Renal cortical epithelial cell (primary cell): ENCODE data around the gene MAG. TPM values are rescaled to one million over a fixed set of nuclear protein-coding genes. Genes with fewer than 3 reads are reported as not detected.

Source experiments
- DNase-seq: peaks from one replicate; pipeline ENCODE4 v3.0.0-alpha.2; 2011; ENCODE audit warnings: low read depth
- total RNA-seq: library from RNA; depleted of rRNA; stranded (reverse); fragments of >200 nt; gene quantifications from 2 replicates; pipeline ENCODE4 v1.2.3, GENCODE V29; 2014

Gene MAG
- total RNA-seq, 1 donor from 2014 or later: not detected

DNA sequence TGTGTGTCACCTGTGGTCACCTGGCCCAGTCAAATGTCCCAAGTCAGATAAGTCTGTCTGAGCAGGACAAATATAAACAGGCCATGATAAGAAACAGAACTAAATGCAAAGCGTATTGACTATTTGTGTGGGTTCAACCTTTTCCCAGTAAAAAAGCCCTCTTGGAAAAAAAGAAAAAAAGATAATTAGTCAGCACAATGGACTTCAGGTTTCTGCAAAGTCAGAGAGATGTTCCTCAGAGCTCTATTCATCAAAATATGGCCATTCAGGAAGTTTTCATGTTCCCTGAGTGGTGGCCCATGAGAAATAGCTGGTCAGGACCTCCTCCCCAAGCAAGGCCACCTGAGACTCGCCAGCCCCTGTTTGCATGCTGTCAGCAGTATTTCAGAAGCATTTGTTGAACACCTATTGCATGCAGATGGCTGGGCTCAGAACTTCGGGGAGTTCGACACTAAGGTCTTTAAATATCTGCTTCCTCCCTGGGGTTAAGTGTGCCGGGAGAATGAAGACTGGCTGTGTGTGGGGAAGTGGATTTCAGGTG is 69.0 kb downstream of the MAG start:
- DNase-seq: no peak

- no peak for DNase-seq
Measured at GRCh38 chr19:35362261-35363000, 70.5 kb downstream of the MAG start.

- DNase-seq: no peak
Measured at GRCh38 chr19:35363001-35363590, 71.1 kb downstream of the MAG start.

Other genes with a start within 250 kb of the MAG start
- not detected in 2 replicates for gene FXYD3, start 176.3 kb upstream of the MAG start, total RNA-seq
- gene LGI4, start 157.1 kb upstream of the MAG start, total RNA-seq: not detected in 2 replicates
- gene FXYD1, start 153.3 kb upstream of the MAG start, total RNA-seq: not detected in 2 replicates
- gene FXYD7, start 148.9 kb upstream of the MAG start, total RNA-seq: not detected in 2 replicates
- 7.2 and 10.1 TPM in 2 replicates for gene FXYD5, start 137.4 kb upstream of the MAG start, total RNA-seq
- not detected in 2 replicates for gene FAM187B, start 63.4 kb upstream of the MAG start, total RNA-seq
- gene LSR, start 43.2 kb upstream of the MAG start, total RNA-seq: 26.6 and 42.8 TPM in 2 replicates
- gene USF2, start 23.2 kb upstream of the MAG start, total RNA-seq: 29.2 and 49.7 TPM in 2 replicates
- 0.05 TPM in 1 of 2 replicates, not detected in the other for gene HAMP, start 9.6 kb upstream of the MAG start, total RNA-seq
- not detected in 2 replicates for gene CD22, start 37.0 kb downstream of the MAG start, total RNA-seq
- not detected in 2 replicates for gene FFAR1, start 55.7 kb downstream of the MAG start, total RNA-seq
- gene FFAR3, start 66.3 kb downstream of the MAG start, total RNA-seq: not detected in 2 replicates
- gene GPR42, start 78.9 kb downstream of the MAG start, total RNA-seq: not detected in 2 replicates
- not detected in 2 replicates for gene FFAR2, start 156.1 kb downstream of the MAG start, total RNA-seq
- not detected in 2 replicates for gene KRTDAP, start 198.3 kb downstream of the MAG start, total RNA-seq
- gene DMKN, start 221.5 kb downstream of the MAG start, total RNA-seq: 52.7 and 144 TPM in 2 replicates
- 0.05 TPM in 1 of 2 replicates, not detected in the other for gene SBSN, start 236.2 kb downstream of the MAG start, total RNA-seq
- not detected in 2 replicates for gene GAPDHS, start 241.3 kb downstream of the MAG start, total RNA-seq